SK-N-SH (cell line): ENCODE data around the gene CENPP. TPM values are rescaled to one million over a fixed set of nuclear protein-coding genes. Genes with fewer than 3 reads are reported as not detected.

Experiments used
- CTCF ChIA-PET: fragments of 300-600, 350-600 bp; formaldehyde crosslinking; extraction: SDS; loops from one replicate; lab custom pipeline; 2021; lab: Yijun Ruan, JAX
- POLR2A ChIA-PET: fragments of 350-600 bp; sonication (Branson Sonifier 250); formaldehyde crosslinking; extraction: SDS; loops from one replicate; lab custom pipeline; 2020; ENCODE audit warnings: antibody characterized with exemption, inconsistent platforms; lab: Yijun Ruan, JAX
- DNase-seq: peaks from one replicate; pipeline ENCODE4 v3.0.0; 2012
- H2AFZ ChIP-seq: fragments of 200-600 bp; sonication (generic); 2 replicates; pipeline ENCODE4 v1.8.1; 2016; ENCODE audit warnings: antibody characterized with exemption, mild to moderate bottlenecking, low read depth
- H3F3A ChIP-seq: fragments of 200-600 bp; sonication (generic); replicated peaks from 2 replicates; pipeline ENCODE3; 2016; ENCODE audit warnings: antibody characterized with exemption, mild to moderate bottlenecking; ENCODE audit not compliant: insufficient read depth
- H3K27ac ChIP-seq, 2 experiments: fragments of 200-500 bp in 1 of 2; fragments of 200-600 bp in 1 of 2; sonication (Bioruptor generic) in 1 of 2; sonication (generic), shearing (Covaris generic) in 1 of 2; 2 replicates each; pipeline versions ENCODE4 v1.5.1 to v1.6.1; 2014 to 2016; ENCODE audit warnings: low read depth in 2 of 2, inconsistent platforms in 1 of 2, low read length in 1 of 2, mild to moderate bottlenecking in 1 of 2, mixed read lengths in 1 of 2
- H3K27me3 ChIP-seq: fragments of 200-600 bp; sonication (generic), shearing (Covaris generic); 2 replicates; pipeline ENCODE4 v1.6.1; 2016; ENCODE audit warnings: mixed run types; ENCODE audit not compliant: insufficient read depth
- H3K36me3 ChIP-seq, 2 experiments: fragments of 200-500 bp in 1 of 2; fragments of 200-600 bp in 1 of 2; sonication (Bioruptor generic) in 1 of 2; sonication (generic) in 1 of 2; replicated peaks in 1 of 2; 2 replicates each; pipeline versions ENCODE3 to v1.5.1; 2014 to 2016; ENCODE audit warnings: low read length in 1 of 2, mild to moderate bottlenecking in 1 of 2; ENCODE audit not compliant: insufficient read depth in 2 of 2, control insufficient read depth in 1 of 2
- H3K4me1 ChIP-seq, 2 experiments: fragments of 200-500 bp in 1 of 2; fragments of 200-600 bp in 1 of 2; sonication (Bioruptor generic) in 1 of 2; sonication (generic), shearing (Covaris generic) in 1 of 2; 2 replicates each; pipeline versions ENCODE4 v1.5.1 to v1.6.1; 2014 to 2016; ENCODE audit warnings: low read depth in 1 of 2, low read length in 1 of 2, mixed run types in 1 of 2; ENCODE audit not compliant: insufficient read depth in 2 of 2, control insufficient read depth in 1 of 2
- H3K4me2 ChIP-seq: fragments of 200-600 bp; sonication (generic), shearing (Covaris generic); 2 replicates; pipeline ENCODE4 v1.6.1; 2017; ENCODE audit warnings: mixed run types
- H3K4me3 ChIP-seq, 2 experiments: fragments of 200-500 bp in 1 of 2; fragments of 200-600 bp in 1 of 2; sonication (Bioruptor generic) in 1 of 2; sonication (generic), shearing (Covaris generic) in 1 of 2; 2 replicates each; pipeline versions ENCODE4 v1.5.1 to v1.8.1; 2014 to 2016; ENCODE audit warnings: low read depth in 2 of 2, inconsistent platforms in 1 of 2, low read length in 1 of 2, mild to moderate bottlenecking in 1 of 2, mixed read lengths in 1 of 2, moderate library complexity in 1 of 2
- H3K79me2 ChIP-seq: fragments of 200-600 bp; sonication (generic); 2 replicates; pipeline ENCODE4 v1.8.1; 2017; ENCODE audit warnings: mild to moderate bottlenecking; ENCODE audit not compliant: insufficient read depth
- H3K9ac ChIP-seq: fragments of 200-600 bp; sonication (generic); 2 replicates; pipeline ENCODE4 v1.6.1; 2017; ENCODE audit warnings: mixed run types
- H3K9me2 ChIP-seq: fragments of 200-600 bp; sonication (generic); 2 replicates; pipeline ENCODE4 v1.6.1; 2017; ENCODE audit warnings: mixed run types
- H3K9me3 ChIP-seq: fragments of 200-600 bp; sonication (generic); 2 replicates; pipeline ENCODE4 v1.6.1; 2017; ENCODE audit warnings: mixed run types, mild to moderate bottlenecking, moderate library complexity
- H4K20me1 ChIP-seq: fragments of 200-600 bp; sonication (generic); 2 replicates; pipeline ENCODE4 v1.6.1; 2017; ENCODE audit warnings: mild to moderate bottlenecking, mixed run types; ENCODE audit not compliant: insufficient read depth
- CHD2 ChIP-seq: fragments of 150-350 bp; IDR thresholded peaks from 2 replicates; pipeline ENCODE4 v1.6.1; 2018; ENCODE audit warnings: low read length; ENCODE audit not compliant: partially characterized antibody
- EP300 ChIP-seq, 2 experiments: IDR thresholded peaks; 2 replicates each; pipeline versions ENCODE4 v1.4.0 to v1.6.1; 2012; ENCODE audit warnings: borderline replicate concordance in 1 of 2, low read depth in 1 of 2, low read length in 1 of 2
- FOXM1 ChIP-seq: IDR thresholded peaks from 2 replicates; pipeline ENCODE4 v1.4.0; 2012; ENCODE audit warnings: low read depth, mild to moderate bottlenecking
- MEF2A ChIP-seq: IDR thresholded peaks from 2 replicates; pipeline ENCODE4 v1.4.0; 2012; ENCODE audit warnings: low read depth, borderline replicate concordance
- RAD21 ChIP-seq: IDR thresholded peaks from 2 replicates; pipeline ENCODE4 v1.6.1; 2012; ENCODE audit warnings: mild to moderate bottlenecking, low read length
- RCOR1 ChIP-seq: fragments of 150-350 bp; IDR thresholded peaks from 2 replicates; pipeline ENCODE4 v1.6.1; 2017; ENCODE audit warnings: antibody characterized with exemption, low read length
- SMC3 ChIP-seq: IDR thresholded peaks from 2 replicates; pipeline ENCODE4 v1.6.1; 2012; ENCODE audit warnings: low read depth, low read length, improper control_type of control experiment
- TAF1 ChIP-seq: IDR thresholded peaks from 2 replicates; pipeline ENCODE4 v1.6.1; 2012; ENCODE audit warnings: low read depth, mild to moderate bottlenecking, low read length, moderate library complexity, borderline replicate concordance
- WGBS: methylation state at CpG from one replicate; pipeline ENCODE4 v1.1.6; 2017; ENCODE audit warnings: low lambda C conversion rate; 5-methylcytosine and 5-hydroxymethylcytosine counted together
- polyA plus RNA-seq, 3 experiments: library from polyadenylated mRNA; depleted of rRNA; stranded (reverse); fragments of >200 nt; gene quantifications; 2 replicates each; pipeline ENCODE4 v1.2.3, GENCODE V29; 2012
- TF ChIP-seq, protein P1 (sequence below): IDR thresholded peaks from 2 replicates; pipeline ENCODE4 v1.4.0; 2012; ENCODE audit warnings: low read depth, borderline replicate concordance
- TF ChIP-seq, protein P2 (sequence below): IDR thresholded peaks from 2 replicates; pipeline ENCODE4 v1.6.1; 2012; ENCODE audit warnings: mild to moderate bottlenecking, low read depth, low read length, moderate library complexity
- TF ChIP-seq, protein P3 (sequence below): IDR thresholded peaks from 2 replicates; pipeline ENCODE4 v1.4.0; 2012; ENCODE audit warnings: low read depth, borderline replicate concordance
- TF ChIP-seq, protein P4 (sequence below): fragments of 200-600 bp; sonication (generic); IDR thresholded peaks from 2 replicates; pipeline ENCODE4 v1.6.1; 2017; ENCODE audit warnings: antibody characterized with exemption, mild to moderate bottlenecking, moderate library complexity

CENPP gene
- polyA plus RNA-seq, 1 of the 3 experiments (the other 2 are of a cell fraction) = 1.3 TPM

DNA sequence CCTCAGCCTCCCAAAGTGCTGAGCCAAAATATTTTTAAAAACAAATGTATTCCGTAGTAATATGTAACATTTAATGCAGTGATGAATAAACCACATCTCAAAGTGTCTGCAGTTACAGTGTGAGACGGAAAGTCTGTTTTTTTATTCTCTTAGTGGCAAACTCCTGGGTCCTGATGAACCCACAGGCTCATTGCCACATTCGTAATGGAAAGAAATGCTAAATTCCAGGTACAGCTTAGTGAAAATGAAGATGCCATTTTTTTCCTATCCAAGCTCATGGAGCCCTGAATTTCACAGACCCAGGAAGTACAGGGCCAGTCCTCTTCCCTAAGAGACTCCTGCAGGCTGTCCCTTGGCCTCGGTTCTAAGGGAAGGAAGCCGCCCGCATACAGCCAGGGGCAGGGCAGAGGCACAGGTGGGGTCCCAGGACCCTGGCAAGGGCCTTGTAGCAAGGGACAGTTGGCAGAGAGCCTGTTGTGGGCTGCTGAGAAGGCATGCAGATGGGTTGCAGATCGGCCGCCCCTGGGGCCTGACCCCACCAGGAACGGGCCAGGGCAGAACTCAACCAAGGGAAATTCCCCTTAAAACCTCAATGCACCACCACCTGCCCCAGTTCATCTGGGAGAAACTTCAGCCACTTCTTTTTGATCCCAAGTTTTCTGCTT, 308.0 kb downstream of the CENPP start (continued):
- TF ChIP-seq, protein P1, sequence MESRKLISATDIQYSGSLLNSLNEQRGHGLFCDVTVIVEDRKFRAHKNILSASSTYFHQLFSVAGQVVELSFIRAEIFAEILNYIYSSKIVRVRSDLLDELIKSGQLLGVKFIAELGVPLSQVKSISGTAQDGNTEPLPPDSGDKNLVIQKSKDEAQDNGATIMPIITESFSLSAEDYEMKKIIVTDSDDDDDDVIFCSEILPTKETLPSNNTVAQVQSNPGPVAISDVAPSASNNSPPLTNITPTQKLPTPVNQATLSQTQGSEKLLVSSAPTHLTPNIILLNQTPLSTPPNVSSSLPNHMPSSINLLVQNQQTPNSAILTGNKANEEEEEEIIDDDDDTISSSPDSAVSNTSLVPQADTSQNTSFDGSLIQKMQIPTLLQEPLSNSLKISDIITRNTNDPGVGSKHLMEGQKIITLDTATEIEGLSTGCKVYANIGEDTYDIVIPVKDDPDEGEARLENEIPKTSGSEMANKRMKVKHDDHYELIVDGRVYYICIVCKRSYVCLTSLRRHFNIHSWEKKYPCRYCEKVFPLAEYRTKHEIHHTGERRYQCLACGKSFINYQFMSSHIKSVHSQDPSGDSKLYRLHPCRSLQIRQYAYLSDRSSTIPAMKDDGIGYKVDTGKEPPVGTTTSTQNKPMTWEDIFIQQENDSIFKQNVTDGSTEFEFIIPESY = no peak
- TF ChIP-seq, protein P2, sequence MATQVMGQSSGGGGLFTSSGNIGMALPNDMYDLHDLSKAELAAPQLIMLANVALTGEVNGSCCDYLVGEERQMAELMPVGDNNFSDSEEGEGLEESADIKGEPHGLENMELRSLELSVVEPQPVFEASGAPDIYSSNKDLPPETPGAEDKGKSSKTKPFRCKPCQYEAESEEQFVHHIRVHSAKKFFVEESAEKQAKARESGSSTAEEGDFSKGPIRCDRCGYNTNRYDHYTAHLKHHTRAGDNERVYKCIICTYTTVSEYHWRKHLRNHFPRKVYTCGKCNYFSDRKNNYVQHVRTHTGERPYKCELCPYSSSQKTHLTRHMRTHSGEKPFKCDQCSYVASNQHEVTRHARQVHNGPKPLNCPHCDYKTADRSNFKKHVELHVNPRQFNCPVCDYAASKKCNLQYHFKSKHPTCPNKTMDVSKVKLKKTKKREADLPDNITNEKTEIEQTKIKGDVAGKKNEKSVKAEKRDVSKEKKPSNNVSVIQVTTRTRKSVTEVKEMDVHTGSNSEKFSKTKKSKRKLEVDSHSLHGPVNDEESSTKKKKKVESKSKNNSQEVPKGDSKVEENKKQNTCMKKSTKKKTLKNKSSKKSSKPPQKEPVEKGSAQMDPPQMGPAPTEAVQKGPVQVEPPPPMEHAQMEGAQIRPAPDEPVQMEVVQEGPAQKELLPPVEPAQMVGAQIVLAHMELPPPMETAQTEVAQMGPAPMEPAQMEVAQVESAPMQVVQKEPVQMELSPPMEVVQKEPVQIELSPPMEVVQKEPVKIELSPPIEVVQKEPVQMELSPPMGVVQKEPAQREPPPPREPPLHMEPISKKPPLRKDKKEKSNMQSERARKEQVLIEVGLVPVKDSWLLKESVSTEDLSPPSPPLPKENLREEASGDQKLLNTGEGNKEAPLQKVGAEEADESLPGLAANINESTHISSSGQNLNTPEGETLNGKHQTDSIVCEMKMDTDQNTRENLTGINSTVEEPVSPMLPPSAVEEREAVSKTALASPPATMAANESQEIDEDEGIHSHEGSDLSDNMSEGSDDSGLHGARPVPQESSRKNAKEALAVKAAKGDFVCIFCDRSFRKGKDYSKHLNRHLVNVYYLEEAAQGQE = no peak
- TF ChIP-seq TAF1 (no peak), MEF2A (no peak), SMC3 (no peak)
- TF ChIP-seq, protein P3, sequence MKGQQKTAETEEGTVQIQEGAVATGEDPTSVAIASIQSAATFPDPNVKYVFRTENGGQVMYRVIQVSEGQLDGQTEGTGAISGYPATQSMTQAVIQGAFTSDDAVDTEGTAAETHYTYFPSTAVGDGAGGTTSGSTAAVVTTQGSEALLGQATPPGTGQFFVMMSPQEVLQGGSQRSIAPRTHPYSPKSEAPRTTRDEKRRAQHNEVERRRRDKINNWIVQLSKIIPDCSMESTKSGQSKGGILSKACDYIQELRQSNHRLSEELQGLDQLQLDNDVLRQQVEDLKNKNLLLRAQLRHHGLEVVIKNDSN = no peak

DNA sequence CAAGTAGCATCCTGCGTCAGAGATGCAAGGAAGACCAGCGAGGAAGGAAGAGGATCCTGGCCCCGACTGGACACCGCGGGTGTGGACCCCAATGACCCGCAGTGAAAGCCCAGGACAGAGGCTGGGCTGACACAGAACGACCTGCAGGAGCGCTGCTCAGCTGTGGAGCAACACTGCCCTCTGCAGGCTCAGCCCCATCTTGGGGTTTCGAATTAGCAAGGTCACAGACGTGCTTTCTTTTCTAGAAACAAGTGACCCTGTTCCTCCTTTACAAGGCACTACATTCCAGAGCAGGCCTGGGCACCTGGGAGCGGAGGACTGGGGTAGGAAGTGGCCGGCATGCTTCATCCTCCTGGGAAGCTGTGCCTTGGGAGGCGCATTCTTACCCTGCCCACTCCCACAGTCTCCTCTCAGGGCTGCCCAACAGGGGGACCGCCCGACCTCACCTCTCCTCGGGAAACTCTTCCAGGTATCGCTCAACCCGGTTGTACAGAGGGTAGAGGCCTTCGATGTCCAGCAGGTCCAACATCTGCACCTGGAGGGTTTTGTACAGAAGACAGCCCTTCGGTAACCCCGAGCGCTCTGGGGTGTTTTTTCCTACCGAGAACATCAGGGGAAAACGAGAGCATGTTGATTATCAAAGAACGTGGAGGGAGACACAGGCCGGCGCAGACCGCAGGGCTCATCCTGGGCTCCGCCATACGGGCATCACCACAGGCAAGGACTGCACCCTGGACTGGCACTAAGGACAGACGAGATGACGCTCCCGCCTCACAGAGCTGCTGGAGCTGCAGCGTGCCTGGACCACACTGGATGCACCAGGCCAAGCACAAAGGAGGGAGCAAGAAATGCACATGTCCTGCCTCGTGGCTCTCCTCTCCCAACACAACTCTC, 309.2 kb downstream of the CENPP start:
- no peaks in the 10 kb centered on the region for H3K27me3 ChIP-seq
- peaks cover 32 to 72% of the 10 kb centered on the region in 2 experiments for H3K36me3 ChIP-seq
- no peak overlapping the region for H3K27ac ChIP-seq
- TF ChIP-seq TAF1 (no peak), SMC3 (peak; percentile 96), EP300 (IDR thresholded peaks at IDR 0.05; ENCODE audit: borderline replicate concordance in 1 of 2, low read depth in 1 of 2, low read length in 1 of 2) (no peak), RAD21 (peak; percentile 94), CHD2 (peak; percentile 43), RCOR1 (0 out of 2 replicates have a peak, but pooled peaks have one; percentile 15), FOXM1 (no peak)
- TF ChIP-seq, protein P3 = no peak
- TF ChIP-seq, protein P4, sequence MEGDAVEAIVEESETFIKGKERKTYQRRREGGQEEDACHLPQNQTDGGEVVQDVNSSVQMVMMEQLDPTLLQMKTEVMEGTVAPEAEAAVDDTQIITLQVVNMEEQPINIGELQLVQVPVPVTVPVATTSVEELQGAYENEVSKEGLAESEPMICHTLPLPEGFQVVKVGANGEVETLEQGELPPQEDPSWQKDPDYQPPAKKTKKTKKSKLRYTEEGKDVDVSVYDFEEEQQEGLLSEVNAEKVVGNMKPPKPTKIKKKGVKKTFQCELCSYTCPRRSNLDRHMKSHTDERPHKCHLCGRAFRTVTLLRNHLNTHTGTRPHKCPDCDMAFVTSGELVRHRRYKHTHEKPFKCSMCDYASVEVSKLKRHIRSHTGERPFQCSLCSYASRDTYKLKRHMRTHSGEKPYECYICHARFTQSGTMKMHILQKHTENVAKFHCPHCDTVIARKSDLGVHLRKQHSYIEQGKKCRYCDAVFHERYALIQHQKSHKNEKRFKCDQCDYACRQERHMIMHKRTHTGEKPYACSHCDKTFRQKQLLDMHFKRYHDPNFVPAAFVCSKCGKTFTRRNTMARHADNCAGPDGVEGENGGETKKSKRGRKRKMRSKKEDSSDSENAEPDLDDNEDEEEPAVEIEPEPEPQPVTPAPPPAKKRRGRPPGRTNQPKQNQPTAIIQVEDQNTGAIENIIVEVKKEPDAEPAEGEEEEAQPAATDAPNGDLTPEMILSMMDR = peak; percentile 94
- TF ChIP-seq, all 33 proteins: peak for 5
- Histone ChIP-seq H3K9ac (no peak overlapping the region), H3K4me3 (peak overlapping the region in 1 of 2 experiments; percentile 40; a peak in 1 of 4 replicates), H3K9me3 (no peaks in the 10 kb centered on the region), H3F3A (no peaks in the 10 kb centered on the region), H4K20me1 (no peaks in the 10 kb centered on the region), H3K4me1 (no peaks in the 10 kb centered on the region), H3K4me2 (no peak overlapping the region), H3K9me2 (no peaks in the 10 kb centered on the region), H3K79me2 (no peaks in the 10 kb centered on the region), H2AFZ (no peak overlapping the region)
- 70% methylated on average over 33 of the region's 35 CpGs for WGBS
- ChIA-PET POLR2A (no interaction called here), CTCF (interaction anchor here (0.6 to 3.8 kb wide), 36 partner anchors 8 to 500 kb away, joined by 3 to 30 read pairs (median 4); partner anchors contain the start of genes CENPP and NOL8)
- DNase-seq = peak; percentile 92
